GM23338 (cell line): ENCODE results near the gene C2orf78. TPM values are rescaled to one million over a fixed set of nuclear protein-coding genes. Genes with fewer than 3 reads are reported as not detected.

Experiments
- ATAC-seq: fragments of 200-7000 bp; cut with Tn5 transposase; 3 replicates; pipeline ENCODE4 v1.9.1; 2020
- DNase-seq: peaks from one replicate; pipeline ENCODE4 v3.0.0-alpha.2; 2015; ENCODE audit warnings: low spot score
- H2AFZ ChIP-seq: fragments of 200-600 bp; sonication (generic); 2 replicates; pipeline ENCODE4 v1.8.0; 2016; ENCODE audit warnings: antibody characterized with exemption, mild to moderate bottlenecking, moderate library complexity
- H3F3A ChIP-seq: fragments of 200-600 bp; sonication (generic); replicated peaks from 2 replicates; pipeline ENCODE4 v1.8.0; 2017; ENCODE audit warnings: antibody characterized with exemption, mixed run types, low read depth
- H3K27ac ChIP-seq: fragments of 200-600 bp; sonication (generic); 2 replicates; pipeline ENCODE4 v1.6.1; 2016; ENCODE audit warnings: low read depth
- H3K27me3 ChIP-seq: fragments of 200-600 bp; sonication (generic); 2 replicates; pipeline ENCODE4 v1.8.0; 2016; ENCODE audit warnings: mild to moderate bottlenecking, mixed run types, moderate library complexity; ENCODE audit not compliant: insufficient read depth
- H3K36me3 ChIP-seq: fragments of 200-600 bp; sonication (generic); 2 replicates; pipeline ENCODE4 v1.8.0; 2016; ENCODE audit warnings: mild to moderate bottlenecking; ENCODE audit not compliant: insufficient read depth
- H3K4me1 ChIP-seq: fragments of 200-600 bp; sonication (generic); 2 replicates; pipeline ENCODE4 v1.8.0; 2016; ENCODE audit warnings: mild to moderate bottlenecking, moderate library complexity; ENCODE audit not compliant: insufficient read depth
- H3K4me2 ChIP-seq: fragments of 200-600 bp; sonication (generic); 2 replicates; pipeline ENCODE4 v1.7.1; 2017; ENCODE audit warnings: mixed run types
- H3K4me3 ChIP-seq: fragments of 200-600 bp; sonication (generic); 2 replicates; pipeline ENCODE4 v1.6.1; 2016; ENCODE audit warnings: mixed run types
- H3K79me2 ChIP-seq: fragments of 200-600 bp; sonication (generic); replicated peaks from 2 replicates; pipeline ENCODE4 v1.8.0; 2017; ENCODE audit warnings: mild to moderate bottlenecking; ENCODE audit not compliant: insufficient read depth
- H3K9me2 ChIP-seq: fragments of 200-600 bp; sonication (generic); 2 replicates; pipeline ENCODE4 v1.8.0; 2017; ENCODE audit not compliant: insufficient read depth
- H4K20me1 ChIP-seq: fragments of 200-600 bp; sonication (generic); replicated peaks from 2 replicates; pipeline ENCODE4 v1.8.0; 2017; ENCODE audit warnings: mild to moderate bottlenecking; ENCODE audit not compliant: insufficient read depth
- H3K27ac Mint-ChIP-seq: 2 replicates; pipeline ENCODE4 v1.8.0; 2020; ENCODE audit warnings: inconsistent platforms, mild to moderate bottlenecking, moderate library complexity, mixed read lengths
- H3K27me3 Mint-ChIP-seq: 3 replicates; pipeline ENCODE4 v1.8.0; 2022; ENCODE audit warnings: low read depth, mild to moderate bottlenecking, moderate library complexity, mixed read lengths, inconsistent platforms; ENCODE audit not compliant: insufficient read depth, poor library complexity
- H3K36me3 Mint-ChIP-seq: 3 replicates; pipeline ENCODE4 v1.8.0; 2021; ENCODE audit warnings: low read depth, mild to moderate bottlenecking, inconsistent platforms, moderate library complexity, mixed read lengths
- H3K4me1 Mint-ChIP-seq: 3 replicates; pipeline ENCODE4 v1.8.0; 2020; ENCODE audit warnings: mild to moderate bottlenecking, inconsistent platforms, mixed read lengths
- H3K4me3 Mint-ChIP-seq: 3 replicates; pipeline ENCODE4 v1.8.0; 2021; ENCODE audit warnings: moderate library complexity, mild to moderate bottlenecking, inconsistent platforms, mixed read lengths
- H3K9me3 Mint-ChIP-seq: 3 replicates; pipeline ENCODE4 v1.8.0; 2020; ENCODE audit warnings: moderate library complexity, mild to moderate bottlenecking, inconsistent platforms, mixed read lengths
- CREB1 ChIP-seq: fragments of 250-450 bp; sonication (Bioruptor Pico); IDR thresholded peaks from 2 replicates; pipeline ENCODE4 v1.5.0; 2020; ENCODE audit warnings: low read depth, mild to moderate bottlenecking, moderate library complexity
- ETS1 ChIP-seq: IDR thresholded peaks from 2 replicates; pipeline ENCODE4 v1.6.1; 2016; ENCODE audit warnings: antibody characterized with exemption
- EZH2 ChIP-seq: fragments of 200-600 bp; sonication (generic); IDR thresholded peaks from one replicate; pipeline ENCODE4 v1.8.0; 2017; ENCODE audit warnings: antibody characterized with exemption, mild to moderate bottlenecking, low read depth; ENCODE audit not compliant: unreplicated experiment
- EZH2phosphoT487 ChIP-seq: fragments of 200-600 bp; sonication (generic); IDR thresholded peaks from one replicate; pipeline ENCODE4 v1.8.1; 2018; ENCODE audit warnings: antibody characterized with exemption; ENCODE audit not compliant: unreplicated experiment
- JUNB ChIP-seq: IDR thresholded peaks from one replicate; pipeline ENCODE4 v1.6.1; 2016; ENCODE audit warnings: antibody characterized with exemption; ENCODE audit not compliant: unreplicated experiment
- NANOG ChIP-seq: IDR thresholded peaks from 2 replicates; pipeline ENCODE4 v1.6.1; 2016; ENCODE audit warnings: antibody characterized with exemption, borderline replicate concordance
- POLR2AphosphoS5 ChIP-seq: IDR thresholded peaks from 2 replicates; pipeline ENCODE4 v1.6.1; 2016; ENCODE audit warnings: antibody characterized with exemption, low read depth
- REST ChIP-seq: IDR thresholded peaks from one replicate; pipeline ENCODE4 v1.6.1; 2018; ENCODE audit warnings: antibody characterized with exemption; ENCODE audit not compliant: unreplicated experiment
- STAT1 ChIP-seq: IDR thresholded peaks from one replicate; pipeline ENCODE4 v1.6.1; 2016; ENCODE audit warnings: antibody characterized with exemption; ENCODE audit not compliant: unreplicated experiment
- ZNF114 ChIP-seq: fragments of 250-450 bp; sonication (Bioruptor Pico); IDR thresholded peaks from 2 replicates; pipeline ENCODE4 v1.5.0; 2020; ENCODE audit warnings: mild to moderate bottlenecking, moderate library complexity
- ZNF331 ChIP-seq: fragments of 250-450 bp; sonication (Bioruptor Pico); IDR thresholded peaks from 2 replicates; pipeline ENCODE4 v1.5.0; 2020; ENCODE audit warnings: low read depth, mild to moderate bottlenecking, moderate library complexity
- ZNF462 ChIP-seq: fragments of 250-450 bp; sonication (Bioruptor Pico); IDR thresholded peaks from 2 replicates; pipeline ENCODE4 v1.5.0; 2020; ENCODE audit warnings: mild to moderate bottlenecking, moderate library complexity
- polyA plus RNA-seq: library from polyadenylated mRNA; unstranded; fragments of >200 nt; fragmentation: Nextera tagmentation; extraction: Ambion mirVana; gene quantifications from 2 replicates; pipeline ENCODE4 v1.2.1, GENCODE V29; 2016
- total RNA-seq: library from RNA; depleted of rRNA; stranded (reverse); fragments of >200 nt; shearing (Covaris generic); gene quantifications from 2 replicates; pipeline ENCODE4 v1.2.3, GENCODE V29; 2014

The C2orf78 gene
- total and polyA plus RNA-seq, 2 experiments from 2014 or later, result 0.14 to 0.18 TPM

GRCh38 chr2:73764945-73765344, 19.0 kb upstream of the C2orf78 start:
- Mint-ChIP-seq H3K9me3 (no peaks in the 10 kb centered on the region), H3K4me3 (no peak overlapping the region), H3K27ac (no peak overlapping the region), H3K36me3 (peaks cover 44% of the 10 kb centered on the region), H3K27me3 (no peaks in the 10 kb centered on the region), H3K4me1 (no peaks in the 10 kb centered on the region)
- no peak overlapping the region for H3K27ac ChIP-seq
- no peaks in the 10 kb centered on the region for H3K4me1 ChIP-seq
- ATAC-seq (no peak), DNase-seq (no peak)
- peaks cover 21% of the 10 kb centered on the region for H3K36me3 ChIP-seq
- H3K27me3 ChIP-seq, result no peaks in the 10 kb centered on the region
- no peaks in the 10 kb centered on the region for H3F3A ChIP-seq
- H2AFZ ChIP-seq, result no peak overlapping the region
- no peak for TF ChIP-seq ZNF331 (CRISPR knock-in tag)
- TF ChIP-seq NANOG, result no peak
- no peak for TF ChIP-seq POLR2AphosphoS5
- TF ChIP-seq JUNB, result no peak
- no peak for TF ChIP-seq STAT1
- no peak for TF ChIP-seq ETS1
- TF ChIP-seq CREB1 (CRISPR knock-in tag), result no peak
- no peak overlapping the region for H3K4me3 ChIP-seq
- H3K4me2 ChIP-seq, result no peak overlapping the region
- H3K9me2 ChIP-seq, result no peaks in the 10 kb centered on the region
- peaks cover 5% of the 10 kb centered on the region for H4K20me1 ChIP-seq
- H3K79me2 ChIP-seq, result no peaks in the 10 kb centered on the region

GRCh38 chr2:73766349-73766748, 17.6 kb upstream of the C2orf78 start:
- Mint-ChIP-seq H3K9me3 (no peaks in the 10 kb centered on the region), H3K4me3 (no peak overlapping the region), H3K36me3 (peaks cover 48% of the 10 kb centered on the region), H3K27ac (no peak overlapping the region), H3K27me3 (no peaks in the 10 kb centered on the region), H3K4me1 (no peaks in the 10 kb centered on the region)
- Histone ChIP-seq H3K27ac (no peak overlapping the region), H3K4me2 (no peak overlapping the region), H3K27me3 (no peaks in the 10 kb centered on the region), H2AFZ (no peak overlapping the region), H4K20me1 (peaks cover 5% of the 10 kb centered on the region), H3K4me3 (no peak overlapping the region), H3K79me2 (no peaks in the 10 kb centered on the region), H3K36me3 (peaks cover 17% of the 10 kb centered on the region), H3K4me1 (no peaks in the 10 kb centered on the region), H3F3A (no peaks in the 10 kb centered on the region), H3K9me2 (no peaks in the 10 kb centered on the region)
- ATAC-seq (no peak), DNase-seq (no peak)
- TF ChIP-seq ZNF331 (CRISPR knock-in tag), result no peak
- TF ChIP-seq ZNF462 (CRISPR knock-in tag), result no peak
- no peak for TF ChIP-seq CREB1 (CRISPR knock-in tag)
- no peak for TF ChIP-seq EZH2
- TF ChIP-seq EZH2phosphoT487, result no peak
- no peak for TF ChIP-seq REST
- TF ChIP-seq JUNB, result no peak
- no peak for TF ChIP-seq ZNF114 (CRISPR knock-in tag)
- TF ChIP-seq STAT1, result no peak
